Fibroblast of peridontal ligament (primary cell): ENCODE data around the gene PHLDB3.
"Not testable (repeated sequence)": the region's sequence is repeated elsewhere in the genome, so short reads cannot be mapped to it uniquely, and the experiment has no call there.

ENCODE experiments used
- DNase-seq: peaks from one replicate; pipeline ENCODE4 v3.0.0-alpha.2; 2010; ENCODE audit errors: extremely low read depth

Gene PHLDB3

GRCh38 chr19:43504426-43505185 is at the start of gene PHLDB3:
Gene PHLDB3 (minus strand): TSS chr19:43504746. CDS start chr19:43504118, 628 bp downstream.
- DNase-seq, result no peak

DNA sequence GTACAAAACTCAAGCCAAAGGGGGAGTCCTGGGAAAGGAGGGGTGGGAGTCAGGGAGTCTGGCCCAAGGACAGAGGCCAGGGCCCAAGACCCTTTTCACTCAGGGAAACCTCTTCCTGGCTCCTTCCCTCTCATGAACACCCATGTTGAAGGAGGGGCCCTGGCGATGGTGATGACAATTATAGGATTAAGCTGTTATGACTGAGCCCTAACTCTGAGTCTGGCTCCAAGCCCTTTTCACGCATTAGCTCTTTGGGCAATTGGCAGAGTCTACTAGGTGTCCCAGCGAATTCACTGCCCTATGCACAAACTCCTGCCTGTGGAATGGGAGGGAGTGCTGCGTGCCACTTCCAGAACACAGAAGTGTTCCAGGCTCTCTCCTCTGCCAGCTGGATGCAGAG is 49.1 kb upstream of the PHLDB3 start:
- DNase-seq, result no peak

- no peak for DNase-seq
These were observed 48.1 kb upstream of the PHLDB3 start for GRCh38 chr19:43552616-43553015.

DNA sequence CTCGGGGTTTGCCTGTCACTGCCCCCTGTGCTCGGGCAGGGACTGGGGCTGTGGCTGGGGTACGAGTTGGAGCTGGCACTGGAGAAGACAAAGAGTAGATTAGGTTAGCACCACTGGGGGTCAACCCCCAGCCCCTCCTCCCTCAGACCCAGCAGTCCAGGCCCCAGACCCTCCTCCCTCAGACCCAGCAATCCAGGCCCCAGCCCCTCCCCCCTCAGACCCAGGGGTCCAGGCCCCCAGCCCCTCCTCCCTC is 47.6 kb upstream of the PHLDB3 start:
- no peak for DNase-seq

GRCh38 chr19:43551399-43552197 is 47.1 kb upstream of the PHLDB3 start:
- no peak for DNase-seq

GRCh38 chr19:43548706-43549105 is 44.2 kb upstream of the PHLDB3 start:
- DNase-seq, result no peak

DNA sequence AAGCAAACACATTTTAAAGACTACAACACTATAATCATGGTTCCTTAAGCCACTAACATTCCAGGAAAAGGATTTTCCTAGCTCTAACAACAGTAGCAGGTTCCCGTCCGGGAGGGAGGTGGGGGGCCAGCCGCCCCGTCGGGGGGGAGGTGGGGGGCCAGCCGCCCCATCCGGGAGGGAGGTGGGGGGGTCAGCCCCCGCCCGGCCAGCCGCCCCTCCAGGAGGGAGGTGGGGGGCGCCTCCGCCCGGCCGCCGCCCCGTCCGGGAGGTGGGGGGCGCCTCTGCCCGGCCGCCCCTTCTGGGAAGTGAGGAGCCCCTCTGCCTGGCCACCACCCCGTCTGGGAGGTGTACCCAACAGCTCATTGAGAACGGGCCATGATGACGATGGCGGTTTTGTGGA is 43.4 kb upstream of the PHLDB3 start:
- not testable (repeated sequence) for DNase-seq

DNA sequence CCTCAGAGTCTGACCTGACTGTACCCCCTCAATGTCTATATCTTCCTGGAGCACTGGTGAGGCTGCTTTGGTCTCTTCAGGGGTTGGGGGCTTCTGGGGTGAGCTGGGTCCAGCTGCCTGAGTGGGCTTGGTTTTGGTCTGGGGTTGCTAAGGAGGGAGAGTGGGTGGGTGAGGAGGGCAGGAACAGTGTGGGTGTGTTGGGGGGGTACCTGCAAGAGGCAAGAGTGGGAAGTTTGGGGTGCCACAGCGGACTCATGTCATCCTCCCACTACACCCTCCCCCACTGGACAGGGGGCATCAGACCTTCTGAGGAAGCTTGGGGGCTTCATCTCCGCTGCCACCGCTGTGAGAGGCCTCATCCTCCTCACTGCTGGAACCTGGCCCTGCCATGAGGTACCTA is 42.0 kb upstream of the PHLDB3 start:
- no peak for DNase-seq

GRCh38 chr19:43545981-43546380 is 41.4 kb upstream of the PHLDB3 start:
- DNase-seq, result no peak

DNA sequence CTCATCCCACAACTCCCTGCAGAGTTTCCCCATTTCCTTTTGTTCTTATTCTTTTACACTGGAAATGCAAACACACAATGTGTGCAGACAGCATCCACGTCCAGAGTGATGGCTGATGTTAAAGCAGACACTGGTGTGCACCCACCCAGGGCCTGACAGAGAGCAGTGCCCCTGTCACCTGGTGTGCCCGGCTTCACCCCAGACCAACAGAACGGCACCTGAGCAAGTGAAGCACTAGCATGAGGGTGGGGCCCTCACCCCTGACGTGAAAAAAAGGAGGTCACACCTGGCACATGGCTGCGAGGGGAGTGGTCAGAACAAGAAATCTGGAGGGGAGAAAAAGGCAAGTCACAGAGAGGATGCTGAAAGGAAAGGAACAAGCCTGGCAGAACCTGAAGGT is 40.7 kb upstream of the PHLDB3 start:
- no peak for DNase-seq

- no peak for DNase-seq
These were observed 39.5 kb upstream of the PHLDB3 start for GRCh38 chr19:43544077-43544476.

DNA sequence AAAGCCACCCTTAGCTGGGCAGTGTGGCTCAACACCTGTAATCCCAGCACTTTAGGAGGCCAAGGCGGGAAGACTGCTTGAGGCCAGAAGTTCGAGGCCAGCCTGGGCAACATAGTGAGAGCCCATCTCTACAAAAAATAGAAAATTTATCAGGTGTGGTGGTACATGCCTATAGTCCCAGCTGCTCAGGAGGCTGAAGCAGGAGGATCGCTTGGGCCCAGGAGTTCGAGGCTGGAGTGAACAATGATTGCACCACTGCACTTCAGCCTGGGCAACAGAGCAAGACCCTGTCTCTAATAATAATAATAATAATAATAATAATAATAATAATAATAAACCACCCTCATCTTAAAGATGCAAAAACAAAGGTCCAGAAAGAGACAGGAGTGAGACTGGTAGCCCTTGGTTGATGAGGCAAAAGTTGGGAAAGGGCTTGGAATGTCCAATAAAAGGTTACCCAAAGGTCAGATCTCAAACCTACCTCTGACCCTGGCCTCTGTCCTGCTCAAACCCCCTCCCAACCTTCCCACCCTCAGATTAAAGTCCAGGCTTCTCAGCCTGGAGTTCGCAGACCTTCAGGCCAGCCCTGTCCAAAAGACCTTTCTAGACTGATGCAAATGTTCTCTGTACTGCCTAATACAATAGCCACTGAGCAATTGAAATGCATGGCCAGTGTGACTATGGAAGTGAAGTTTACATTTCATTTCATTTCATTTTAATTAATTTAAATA is 37.5 kb upstream of the PHLDB3 start:
- no peak for DNase-seq

- DNase-seq, result no peak
These were observed 35.8 kb upstream of the PHLDB3 start for GRCh38 chr19:43540381-43540780.

- no peak for DNase-seq
These were observed 34.4 kb upstream of the PHLDB3 start for GRCh38 chr19:43538922-43539321.

DNA sequence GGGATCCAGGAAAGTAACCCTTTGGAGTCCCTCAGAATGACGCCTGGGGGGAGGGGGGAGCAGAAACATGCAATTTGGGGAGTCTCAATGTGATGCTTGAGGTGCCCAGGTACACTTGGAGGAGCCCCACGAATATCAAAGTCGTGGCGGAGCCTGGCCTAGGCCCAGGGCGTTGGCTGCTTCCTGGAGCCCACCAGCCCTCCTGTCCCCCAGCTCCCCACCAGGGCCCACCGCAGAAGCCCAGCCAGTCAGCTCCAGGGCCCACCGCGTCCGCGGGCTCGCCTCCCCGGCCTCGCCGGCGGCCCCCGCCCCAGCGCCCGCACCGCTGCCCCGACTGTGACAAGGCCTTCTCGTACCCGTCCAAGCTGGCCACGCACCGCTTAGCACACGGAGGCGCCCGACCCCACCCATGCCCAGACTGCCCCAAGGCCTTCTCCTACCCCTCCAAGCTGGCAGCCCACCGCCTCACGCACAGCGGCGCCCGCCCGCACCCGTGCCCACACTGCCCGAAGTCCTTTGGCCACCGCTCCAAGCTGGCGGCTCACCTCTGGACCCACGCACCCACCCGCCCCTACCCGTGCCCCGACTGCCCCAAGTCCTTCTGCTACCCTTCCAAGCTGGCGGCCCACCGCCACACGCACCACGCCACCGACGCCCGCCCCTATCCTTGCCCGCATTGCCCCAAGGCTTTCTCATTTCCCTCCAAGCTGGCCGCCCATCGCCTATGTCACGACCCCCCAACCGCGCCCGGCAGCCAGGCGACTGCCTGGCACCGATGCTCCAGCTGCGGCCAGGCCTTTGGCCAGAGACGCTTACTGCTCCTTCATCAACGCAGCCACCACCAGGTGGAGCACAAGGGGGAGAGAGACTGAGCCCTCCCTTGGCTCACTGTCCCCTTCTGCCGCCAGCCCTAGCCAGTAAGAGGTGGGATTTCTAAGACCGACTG is 30.5 kb upstream of the PHLDB3 start:
- peak; percentile 60 for DNase-seq

DNA sequence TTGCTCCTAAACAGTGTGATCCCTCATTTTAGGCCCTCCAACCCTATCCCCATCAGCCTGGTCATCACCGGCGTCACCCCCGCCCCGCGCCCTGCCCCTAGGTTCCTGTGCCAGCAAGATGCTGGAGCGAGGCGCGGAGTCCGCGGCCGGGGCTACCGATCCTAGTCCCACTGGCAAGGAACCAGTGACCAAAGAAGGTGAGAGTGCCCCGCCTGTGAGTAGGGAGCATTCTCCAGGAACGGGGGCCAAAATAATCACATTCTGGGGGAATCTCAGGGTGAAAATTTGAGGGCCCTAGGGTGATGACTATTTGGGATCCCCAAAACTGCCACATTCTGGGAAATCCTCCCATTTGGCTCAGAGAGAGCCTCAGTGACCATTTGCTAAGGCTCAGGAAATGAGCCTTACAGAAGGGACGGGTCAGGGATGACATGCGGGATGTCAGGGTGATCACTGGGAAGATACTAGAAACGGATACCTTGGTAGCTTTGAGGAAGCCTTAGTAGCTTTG is 29.8 kb upstream of the PHLDB3 start:
- DNase-seq, result no peak

- DNase-seq, result peak; percentile 100
These were observed 29.2 kb upstream of the PHLDB3 start for GRCh38 chr19:43533546-43534304.

DNA sequence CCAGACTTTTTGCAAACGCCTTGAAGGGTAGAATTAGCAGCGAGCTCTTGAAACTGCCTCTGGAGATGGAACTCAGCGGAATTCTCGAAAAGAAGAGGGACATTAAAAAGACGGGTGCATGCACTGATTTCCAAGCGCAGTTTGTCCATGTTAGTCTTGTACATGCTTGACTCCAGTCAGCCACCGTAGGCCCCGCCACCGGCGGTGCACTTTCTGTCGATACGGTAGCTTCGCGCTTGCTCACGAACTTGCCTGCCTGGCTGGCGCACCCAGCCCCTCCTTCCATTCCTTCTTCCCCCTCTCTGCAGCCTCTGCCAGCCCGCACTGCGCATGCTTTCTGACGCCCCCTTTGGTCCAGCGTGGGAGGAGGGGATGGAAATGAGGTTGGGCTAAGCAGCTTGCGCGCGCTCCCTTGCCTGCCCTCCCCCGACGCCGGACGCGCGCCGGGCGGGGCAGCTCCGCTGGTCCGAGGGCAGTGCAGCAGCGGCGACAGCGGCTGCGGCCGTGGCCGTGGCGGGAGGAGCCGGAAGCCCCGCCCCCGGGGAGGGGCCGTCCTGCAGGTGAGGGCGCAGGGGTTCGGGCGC is 28.5 kb upstream of the PHLDB3 start, which contains the start of gene ZNF575:
Gene ZNF575, plus strand, starts transcription at position 227 of the 584 bp plus-strand sequence. CDS start 1,235 bp downstream, outside the sequence.
- DNase-seq, result peak; percentile 94

GRCh38 chr19:43532571-43532961 is 28.0 kb upstream of the PHLDB3 start:
- peak; percentile 20 for DNase-seq
